ENCODE data around the gene TNIP3. TPM values are rescaled to one million over a fixed set of nuclear protein-coding genes. Genes with fewer than 3 reads are reported as not detected.
"Not testable (repeated sequence)": the region's sequence is repeated elsewhere in the genome, so short reads cannot be mapped to it uniquely, and the experiment has no call there.

The TNIP3 gene
- total RNA-seq, 1 donor from 2014 or later, result 3.4 TPM

DNA sequence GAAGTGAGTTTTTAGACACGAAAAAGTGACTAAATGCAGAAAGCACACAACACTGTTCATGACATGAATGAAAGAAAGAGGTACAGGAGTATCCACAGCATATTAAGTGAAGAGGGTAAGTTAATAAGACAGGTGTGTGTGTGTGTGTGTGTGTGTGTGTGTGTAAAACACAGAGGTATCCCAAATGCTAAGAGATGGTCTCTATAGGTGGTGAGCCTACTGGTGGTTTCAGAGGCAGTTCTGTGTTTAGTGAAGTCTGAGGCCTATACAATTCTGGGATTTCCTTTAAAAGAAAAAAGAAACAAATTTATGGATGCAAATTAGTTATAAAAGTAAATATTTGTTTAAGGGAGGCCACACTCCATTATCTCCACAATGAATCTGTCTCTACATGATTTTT, 17.4 kb upstream of the TNIP3 start:
- intact Hi-C loops (cut with micrococcal nuclease), result loop anchor here (5.0 to 10.0 kb wide), 2 partner anchors 621 to 1393 kb away; partner anchors contain the start of gene EXOSC9

DNA sequence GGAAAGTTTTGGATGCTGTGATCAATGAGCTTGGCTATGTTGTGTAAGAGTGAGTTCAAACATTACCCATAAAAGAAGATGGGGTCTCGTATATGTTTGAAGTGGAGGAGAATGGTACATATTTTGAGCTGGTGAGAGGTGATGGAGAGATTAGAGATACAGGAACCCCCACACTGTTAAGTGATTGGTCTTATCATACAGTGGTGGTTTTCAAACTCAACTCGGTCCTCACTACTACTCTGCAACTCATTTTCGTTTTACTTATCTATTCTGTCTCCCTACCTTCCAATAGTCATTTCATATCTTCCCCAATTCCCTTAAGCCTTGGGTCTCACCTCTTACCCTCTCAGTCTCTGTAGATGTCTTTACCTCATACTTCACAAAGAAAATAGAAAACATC, 16.4 kb upstream of the TNIP3 start:
- intact Hi-C loops (cut with micrococcal nuclease), result loop anchor here (5.0 to 10.0 kb wide), 2 partner anchors 622 to 1394 kb away; partner anchors contain the start of gene EXOSC9

DNA sequence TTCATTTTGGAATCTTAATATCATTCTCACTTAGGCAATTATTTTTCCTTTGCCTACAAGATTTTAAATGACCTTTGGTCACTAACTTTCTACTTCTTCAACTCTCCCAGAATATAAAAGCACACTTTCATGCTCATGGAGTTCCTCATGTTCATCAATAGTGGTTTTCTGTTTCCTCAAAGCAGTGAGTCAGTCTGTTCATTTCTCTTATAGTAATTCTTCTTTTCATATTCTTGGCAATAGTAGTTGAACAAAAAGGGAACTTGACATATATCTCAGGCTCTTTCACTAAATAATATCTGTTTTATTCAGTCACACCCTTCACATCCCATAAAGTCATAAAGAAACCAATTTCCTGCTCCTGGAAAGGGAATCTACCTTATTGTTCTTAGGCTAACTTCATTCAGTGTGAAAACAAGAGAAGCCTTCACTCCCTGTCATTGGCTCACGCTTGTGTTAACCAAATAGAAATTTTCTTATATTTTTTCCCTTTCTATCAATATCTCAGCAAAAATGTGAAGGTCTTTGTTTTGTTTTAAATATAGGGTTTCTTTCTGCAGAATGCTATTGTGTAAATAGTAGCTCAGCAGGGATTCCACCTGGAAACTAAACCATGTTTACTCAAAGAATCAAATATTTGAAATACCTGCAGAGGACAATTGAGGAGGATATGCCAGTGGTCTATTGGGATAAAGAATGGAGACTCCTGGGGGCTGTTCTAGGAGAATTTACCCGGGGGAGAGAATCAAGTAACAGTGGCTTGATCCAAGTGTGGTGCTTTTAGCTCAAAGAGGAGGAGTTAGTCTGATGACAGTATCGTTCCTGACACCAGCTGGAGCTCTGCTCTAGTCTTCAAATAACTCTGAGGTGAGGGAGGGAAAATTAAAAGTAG, 13.4 kb upstream of the TNIP3 start:
- intact Hi-C loops (cut with micrococcal nuclease), result loop anchor here (2.0 kb wide), 1 partner anchor 1873 kb away; no protein-coding TSS in a partner anchor

- intact Hi-C loops (cut with micrococcal nuclease), result no loop called here
Observed at GRCh38 chr4:121176082-121176934, 12.2 kb upstream of the TNIP3 start.

GRCh38 chr4:121171477-121171876, 7.4 kb upstream of the TNIP3 start:
- intact Hi-C loops (cut with micrococcal nuclease), result not testable (repeated sequence)

DNA sequence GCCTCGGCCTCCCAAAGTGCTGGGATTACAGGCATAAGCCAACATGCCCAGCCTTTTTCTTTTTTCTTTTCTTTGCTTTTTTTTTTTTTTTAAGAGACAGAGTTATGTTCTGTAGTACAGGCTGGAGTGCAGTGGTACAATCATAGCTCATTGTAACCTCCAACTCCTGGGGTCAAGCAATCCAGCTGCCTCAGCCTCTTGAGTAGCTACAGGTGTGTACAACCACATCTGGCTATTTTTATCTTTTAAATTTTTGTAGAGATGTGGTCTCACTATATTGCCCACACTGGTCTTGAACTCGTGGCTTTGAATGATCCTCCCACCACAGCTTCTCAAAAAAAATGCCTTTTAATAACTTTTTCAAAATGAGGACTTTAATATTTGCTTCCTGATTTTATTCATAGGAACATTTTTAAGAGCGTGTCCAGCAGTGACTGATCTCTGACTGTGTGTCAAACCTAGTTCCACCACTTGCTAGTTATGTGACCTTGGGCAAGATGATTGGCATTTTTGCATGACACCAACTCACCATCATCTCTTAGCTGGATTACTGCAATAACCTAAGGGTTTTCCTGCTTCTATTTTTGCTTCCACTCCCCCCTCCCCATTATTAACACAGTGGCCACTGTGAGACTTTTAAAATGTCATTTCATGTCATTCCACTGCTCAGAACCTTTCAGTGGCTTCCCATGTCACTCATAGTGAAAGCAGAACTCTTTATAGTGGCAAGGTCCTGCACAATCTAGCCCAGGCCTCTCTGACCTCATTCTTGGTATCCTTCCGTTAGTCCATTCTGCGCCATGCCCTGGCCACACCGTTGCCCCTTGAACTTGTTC, 4.5 kb upstream of the TNIP3 start:
- intact Hi-C loops (cut with micrococcal nuclease), result no loop called here

DNA sequence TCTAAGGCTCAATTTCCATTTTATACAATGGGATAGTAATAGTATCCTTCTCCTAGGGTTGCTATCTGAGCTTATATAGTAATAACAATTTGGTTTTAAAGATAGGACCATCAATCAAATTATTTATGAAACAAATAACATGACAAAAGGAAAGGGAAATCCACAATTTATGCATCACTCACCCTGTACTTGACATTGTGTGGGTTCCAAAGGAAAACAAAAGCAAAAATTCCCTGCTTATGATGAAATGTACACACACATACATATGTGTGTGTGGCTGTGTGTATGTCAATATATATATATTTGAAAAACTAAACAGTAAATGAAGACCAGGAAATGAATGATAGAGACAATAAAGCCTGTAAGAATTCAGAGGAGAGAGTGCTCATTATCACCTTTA, 2.9 kb upstream of the TNIP3 start:
- intact Hi-C loops (cut with micrococcal nuclease), result no loop called here

DNA sequence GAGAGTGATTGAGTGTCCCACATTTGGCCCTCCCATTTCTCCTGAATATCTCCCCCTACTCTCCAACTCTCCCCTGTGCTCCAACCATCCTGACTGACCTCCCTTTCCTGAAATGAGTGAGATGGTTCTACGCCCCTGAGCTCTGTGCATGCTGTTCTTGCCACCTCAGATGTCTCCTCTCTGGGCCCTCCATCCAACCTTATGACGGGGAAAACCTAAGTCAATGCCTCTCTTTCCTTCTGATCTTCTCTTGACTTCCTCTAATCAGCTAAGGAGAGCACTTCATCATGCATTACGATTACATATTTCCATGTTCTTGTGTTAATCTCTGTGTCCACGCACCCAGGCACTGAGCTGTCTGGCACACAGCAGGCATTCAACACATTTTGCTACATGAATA, 1.1 kb upstream of the TNIP3 start:
- intact Hi-C loops (cut with micrococcal nuclease), result loop anchor here (1.0 kb wide), 1 partner anchor 8 kb away; no protein-coding TSS in a partner anchor

- intact Hi-C loops (cut with micrococcal nuclease), result loop anchor here (1.0 kb wide), 1 partner anchor 8 kb away; no protein-coding TSS in a partner anchor
Observed at GRCh38 chr4:121156822-121157769, 7.0 kb downstream of the TNIP3 start.

DNA sequence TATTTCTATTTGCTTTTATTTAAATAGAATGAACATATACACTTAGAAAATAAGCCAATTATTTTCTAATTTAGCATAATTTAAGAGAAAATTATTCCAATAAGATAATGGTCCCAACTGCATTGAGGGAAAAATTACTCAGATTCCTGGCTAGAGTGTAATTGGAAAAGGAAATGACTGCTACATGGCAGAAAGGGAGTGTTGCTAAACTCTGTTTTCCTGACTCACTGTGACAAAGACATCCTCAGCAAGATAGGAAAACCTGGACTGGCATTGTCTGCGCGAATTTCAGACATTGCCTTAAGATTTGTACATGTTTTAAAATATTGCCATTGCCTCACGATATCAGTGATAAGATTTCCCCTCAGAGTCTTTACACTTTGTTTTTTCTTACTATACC, 8.2 kb downstream of the TNIP3 start:
- intact Hi-C loops (cut with micrococcal nuclease), result no loop called here

GRCh38 chr4:121154103-121154515, 10.0 kb downstream of the TNIP3 start:
- intact Hi-C loops (cut with micrococcal nuclease), result loop anchor here (1.0 kb wide), 6 partner anchors 11 to 102 kb away; no protein-coding TSS in a partner anchor

GRCh38 chr4:121151942-121152341, 12.2 kb downstream of the TNIP3 start:
- intact Hi-C loops (cut with micrococcal nuclease), result no loop called here

DNA sequence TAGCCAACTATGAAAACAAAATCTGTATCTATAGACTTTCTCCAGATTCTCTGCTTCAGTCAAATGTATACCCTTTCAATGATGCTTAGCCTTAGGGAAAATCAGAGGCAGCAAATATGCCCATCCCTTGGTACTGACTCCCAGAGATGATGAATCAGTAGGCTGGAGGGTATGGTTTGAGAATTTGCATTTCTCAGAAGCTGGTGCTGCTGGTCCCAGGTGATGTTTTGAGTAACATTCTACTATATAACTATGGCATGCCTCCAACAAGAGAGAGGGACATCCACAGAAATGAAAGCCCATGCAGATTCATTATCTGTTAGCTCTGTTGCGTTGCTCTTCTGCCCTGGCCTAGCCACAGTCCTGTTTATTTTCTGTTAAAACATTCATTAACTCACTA, 13.6 kb downstream of the TNIP3 start:
- intact Hi-C loops (cut with micrococcal nuclease), result no loop called here

GRCh38 chr4:121150003-121150402, 14.1 kb downstream of the TNIP3 start:
- intact Hi-C loops (cut with micrococcal nuclease), result no loop called here

- intact Hi-C loops (cut with micrococcal nuclease), result no loop called here
Observed at GRCh38 chr4:121148621-121149020, 15.5 kb downstream of the TNIP3 start.

DNA sequence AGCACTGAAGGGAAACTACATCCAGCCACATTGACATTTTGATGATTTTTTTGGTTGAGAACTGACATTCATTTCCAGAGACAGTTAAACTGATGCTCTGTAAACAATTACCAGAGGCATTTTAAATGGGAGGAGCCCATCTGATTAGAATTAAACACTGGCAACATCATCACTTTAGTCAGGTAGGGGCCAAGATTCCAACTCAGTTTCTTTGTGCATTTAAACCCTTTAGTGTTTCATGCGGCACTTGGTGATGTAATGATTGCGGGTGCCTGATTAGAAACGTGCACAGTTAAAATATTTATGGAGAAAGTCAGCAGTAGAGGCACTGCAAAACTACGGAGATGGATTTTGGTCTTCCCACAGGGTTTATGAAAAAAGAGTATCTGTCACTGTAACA, 16.1 kb downstream of the TNIP3 start:
- intact Hi-C loops (cut with micrococcal nuclease), result no loop called here

GRCh38 chr4:121146530-121146929, 17.6 kb downstream of the TNIP3 start:
- intact Hi-C loops (cut with micrococcal nuclease), result no loop called here

DNA sequence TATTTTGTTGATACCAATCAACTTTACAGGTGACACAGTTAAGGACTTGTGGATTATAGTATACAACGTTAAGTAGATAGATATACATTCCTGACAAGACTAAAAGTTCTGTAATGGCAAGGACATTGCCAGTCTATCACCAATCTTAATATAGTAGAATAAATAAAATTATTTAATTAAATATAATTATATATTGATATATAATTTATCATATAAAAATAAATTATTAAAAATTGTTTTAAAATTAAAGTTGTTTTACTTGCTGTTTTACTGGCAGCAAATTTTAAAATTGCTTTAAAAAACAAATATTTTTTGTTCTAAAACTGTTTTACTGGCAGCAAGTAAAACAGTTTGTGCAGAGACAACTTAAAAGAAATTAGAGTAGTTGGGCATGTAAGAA, 18.7 kb downstream of the TNIP3 start:
- intact Hi-C loops (cut with micrococcal nuclease), result no loop called here

DNA sequence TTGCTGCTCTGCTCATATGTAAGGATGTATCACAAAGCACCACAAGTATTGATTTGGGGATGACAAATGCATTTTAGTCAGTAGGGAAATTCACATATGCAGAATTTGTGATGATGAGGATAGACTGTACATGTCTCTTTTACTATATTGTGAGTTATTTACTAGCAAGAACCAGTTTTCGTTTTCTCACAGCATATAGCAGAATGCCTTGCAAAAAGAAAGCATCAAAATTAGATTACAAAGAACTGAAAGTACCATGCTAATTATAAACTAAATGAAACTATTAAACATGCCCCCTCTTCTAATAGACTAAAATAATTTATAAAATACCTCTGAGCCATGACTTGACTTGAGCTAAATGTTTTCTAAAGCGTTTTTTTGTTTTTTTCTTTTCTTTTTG, 20.1 kb downstream of the TNIP3 start:
- intact Hi-C loops (cut with micrococcal nuclease), result no loop called here

DNA sequence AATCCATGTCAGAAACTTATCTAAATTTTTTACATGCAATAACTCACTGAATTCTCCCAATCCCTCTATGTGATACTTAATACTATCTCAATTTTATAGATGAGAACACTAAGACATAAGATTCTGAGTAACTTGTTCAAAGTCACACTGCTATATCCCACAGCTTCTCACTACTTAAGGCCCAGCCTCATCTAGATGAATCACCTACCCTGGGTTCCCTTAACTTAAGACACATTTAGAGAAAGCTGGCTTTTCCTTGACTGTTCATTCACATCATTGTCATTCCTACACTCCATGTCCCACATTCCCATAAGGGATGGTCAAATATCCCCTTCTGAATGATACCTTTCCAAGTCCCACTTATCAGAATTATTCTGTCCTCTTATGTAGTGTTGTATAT, 21.0 kb downstream of the TNIP3 start:
- intact Hi-C loops (cut with micrococcal nuclease), result loop anchor here (1.0 kb wide), 1 partner anchor 11 kb away; no protein-coding TSS in a partner anchor

Data from T-helper 1 cell treated with Interleukin-12 subunit alpha and Interleukin-12 subunit beta and Interleukin-4 antibody, amounts not matched to agents 30 ng/mL and 1 ng/mL, for 36 hours (primary cell).